CD4-positive, CD25-positive, alpha-beta regulatory T cell (primary cell): Measurements from ENCODE around the gene C5orf22. TPM values are rescaled to one million over a fixed set of nuclear protein-coding genes. Genes with fewer than 3 reads are reported as not detected.
"Not testable (repeated sequence)": the region's sequence is repeated elsewhere in the genome, so short reads cannot be mapped to it uniquely, and the experiment has no call there.

Experiments
- ATAC-seq, 2 donors: fragments of 150-1000 bp; cut with Tn5 transposase; one replicate each; pipeline ENCODE4 v1.10.0; 2021; ENCODE audit warnings: low read depth in 2 of 2, moderate number of reproducible peaks in 2 of 2, moderate library complexity in 1 of 2
- DNase-seq, 3 donors: peaks; one replicate each; pipeline versions ENCODE4 v3.0.0 to v3.0.0-alpha.2; 2012 to 2022; ENCODE audit warnings: mixed read lengths in 1 of 3
- H3K27ac ChIP-seq: one replicate; pipeline ENCODE4 v1.7.0; 2013; ENCODE audit warnings: mild to moderate bottlenecking, low read length; ENCODE audit not compliant: insufficient read depth, poor library complexity, severe bottlenecking
- H3K27me3 ChIP-seq: one replicate; pipeline ENCODE4 v1.7.0; 2013; ENCODE audit warnings: low read length; ENCODE audit not compliant: control insufficient read depth, insufficient read depth
- H3K36me3 ChIP-seq: one replicate; pipeline ENCODE4 v1.7.0; 2013; ENCODE audit warnings: mild to moderate bottlenecking, low read length, moderate library complexity; ENCODE audit not compliant: control insufficient read depth, insufficient read depth
- H3K4me1 ChIP-seq: 2 replicates; pipeline ENCODE4 v1.7.0; 2013; ENCODE audit warnings: mild to moderate bottlenecking, low read length; ENCODE audit not compliant: insufficient read depth, control insufficient read depth, poor library complexity, severe bottlenecking
- H3K4me3 ChIP-seq: one replicate; pipeline ENCODE4 v1.7.0; 2013; ENCODE audit warnings: low read depth, mild to moderate bottlenecking, low read length, moderate library complexity
- H3K9me3 ChIP-seq, 2 experiments: 1 replicate in 1 of 2; 2 replicates in 1 of 2; pipeline ENCODE4 v1.7.0; 2013; ENCODE audit warnings: low read length in 2 of 2, mild to moderate bottlenecking in 1 of 2, moderate library complexity in 1 of 2; ENCODE audit not compliant: control insufficient read depth in 2 of 2
- H3K27ac Mint-ChIP-seq, 3 donors: one replicate each; pipeline ENCODE4 v1.8.0; 2020 to 2022; ENCODE audit warnings: mild to moderate bottlenecking in 3 of 3, mixed read lengths in 3 of 3, moderate library complexity in 2 of 3
- H3K27me3 Mint-ChIP-seq: one replicate; pipeline ENCODE4 v1.8.0; 2022; ENCODE audit warnings: mild to moderate bottlenecking, mixed read lengths
- H3K36me3 Mint-ChIP-seq: one replicate; pipeline ENCODE4 v1.8.0; 2020; ENCODE audit warnings: mixed read lengths
- H3K4me1 Mint-ChIP-seq, 4 donors: one replicate each; pipeline ENCODE4 v1.8.0; 2020 to 2022; ENCODE audit warnings: mixed read lengths in 4 of 4, mild to moderate bottlenecking in 1 of 4
- H3K4me3 Mint-ChIP-seq, 4 donors: one replicate each; pipeline ENCODE4 v1.8.0; 2020 to 2022; ENCODE audit warnings: mild to moderate bottlenecking in 4 of 4, mixed read lengths in 4 of 4, moderate library complexity in 3 of 4
- H3K9me3 Mint-ChIP-seq, 7 donors: one replicate each; pipeline ENCODE4 v1.8.0; 2020 to 2022; ENCODE audit warnings: mixed read lengths in 7 of 7, mild to moderate bottlenecking in 3 of 7, moderate library complexity in 2 of 7
- polyA plus RNA-seq, 4 donors: library from polyadenylated mRNA; unstranded; fragments of 300-500 nt; fragmentation: Illumina TruSeq; gene quantifications; one replicate each; pipeline ENCODE4 v1.2.3, GENCODE V29; 2021
- total RNA-seq: library from RNA; stranded (reverse); gene quantifications from one replicate; pipeline ENCODE4 v1.2.3, GENCODE V29; 2022

Gene C5orf22
- total and polyA plus RNA-seq, 5 donors from 2014 or later: 15.0 to 29.9 (median 26.5) TPM

- H3K4me1 ChIP-seq: peaks cover 27% of the 10 kb centered on the region
- H3K9me3 ChIP-seq: no peaks in the 10 kb centered on the region
- H3K36me3 ChIP-seq: peaks cover 36% of the 10 kb centered on the region
Observed at GRCh38 chr5:31531543-31531887, 586 bp upstream of the C5orf22 start.

GRCh38 chr5:31534527-31535046 lies 2.5 kb downstream of the C5orf22 start:
- H3K4me1 ChIP-seq: peaks cover 27% of the 10 kb centered on the region
- H3K4me3 ChIP-seq: peak overlapping the region; percentile 94
- no peaks in the 10 kb centered on the region for H3K9me3 ChIP-seq
- no peaks in the 10 kb centered on the region for H3K9me3 Mint-ChIP-seq
- H3K27ac ChIP-seq: no peak overlapping the region
- H3K4me1 Mint-ChIP-seq: peaks cover 19 to 74% (median 57%) of the 10 kb centered on the region in 4 donors
- no peaks in the 10 kb centered on the region for H3K27me3 Mint-ChIP-seq
- ATAC-seq (no peak), DNase-seq (no peak)
- no peaks in the 10 kb centered on the region for H3K27me3 ChIP-seq
- H3K36me3 Mint-ChIP-seq: peaks cover 18% of the 10 kb centered on the region
- H3K4me3 Mint-ChIP-seq: peak overlapping the region in 3 of 4 donors; percentile 66 to 99 (median 76)
- peaks cover 41% of the 10 kb centered on the region for H3K36me3 ChIP-seq
- H3K27ac Mint-ChIP-seq: peak overlapping the region in 1 of 3 donors; percentile 98

More at GRCh38 chr5:31531543-31531887, 586 bp upstream of the C5orf22 start:
- peaks cover 23 to 76% (median 58%) of the 10 kb centered on the region in 4 donors for H3K4me1 Mint-ChIP-seq
- Histone ChIP-seq H3K4me3 (peak overlapping the region; percentile 94), H3K27ac (peak overlapping the region; percentile 77), H3K27me3 (no peaks in the 10 kb centered on the region)
- H3K9me3 Mint-ChIP-seq: no peaks in the 10 kb centered on the region
- ATAC-seq (peak; percentile 4 to 30), DNase-seq (no peak)
- peak overlapping the region; percentile 86 to 98 (median 94) for H3K27ac Mint-ChIP-seq
- peak overlapping the region; percentile 98 to 100 (median 99) for H3K4me3 Mint-ChIP-seq
- peaks cover 39% of the 10 kb centered on the region for H3K36me3 Mint-ChIP-seq
- H3K27me3 Mint-ChIP-seq: no peaks in the 10 kb centered on the region

- H3K36me3 ChIP-seq: peaks cover 64% of the 10 kb centered on the region
- H3K4me1 ChIP-seq: peaks cover 12% of the 10 kb centered on the region
- H3K9me3 ChIP-seq: no peaks in the 10 kb centered on the region
- Mint-ChIP-seq H3K36me3 (peaks cover 27% of the 10 kb centered on the region), H3K27ac (no peak overlapping the region), H3K9me3 (no peaks in the 10 kb centered on the region), H3K27me3 (no peaks in the 10 kb centered on the region), H3K4me1 (peaks cover 14 to 57% (median 43%) of the 10 kb centered on the region in 4 donors), H3K4me3 (no peak overlapping the region)
- H3K27ac ChIP-seq: no peak overlapping the region
- ATAC-seq (no peak), DNase-seq (no peak)
- H3K27me3 ChIP-seq: no peaks in the 10 kb centered on the region
- H3K4me3 ChIP-seq: no peak overlapping the region
Observed at GRCh38 chr5:31536873-31537272, 4.8 kb downstream of the C5orf22 start.

- no peak overlapping the region for H3K27ac Mint-ChIP-seq
Observed at GRCh38 chr5:31537349-31537748, 5.2 kb downstream of the C5orf22 start.

GRCh38 chr5:31537851-31538250 lies 5.8 kb downstream of the C5orf22 start:
- peaks cover 11% of the 10 kb centered on the region for H3K4me1 ChIP-seq
- H3K36me3 ChIP-seq: peaks cover 72% of the 10 kb centered on the region
- no peaks in the 10 kb centered on the region for H3K9me3 ChIP-seq
- Mint-ChIP-seq H3K27me3 (no peaks in the 10 kb centered on the region), H3K36me3 (peaks cover 32% of the 10 kb centered on the region), H3K9me3 (no peaks in the 10 kb centered on the region), H3K27ac (peak overlapping the region in 2 of 3 donors; percentile 37 to 59), H3K4me3 (peak overlapping the region in 1 of 4 donors; percentile 27), H3K4me1 (peaks cover 15 to 55% (median 41%) of the 10 kb centered on the region in 4 donors)
- ATAC-seq (no peak), DNase-seq (no peak)
- H3K27me3 ChIP-seq: no peaks in the 10 kb centered on the region
- no peak overlapping the region for H3K27ac ChIP-seq
- no peak overlapping the region for H3K4me3 ChIP-seq

More at GRCh38 chr5:31537349-31537748, 5.2 kb downstream of the C5orf22 start:
- Mint-ChIP-seq H3K9me3 (no peaks in the 10 kb centered on the region), H3K27me3 (no peaks in the 10 kb centered on the region), H3K4me3 (no peak overlapping the region), H3K36me3 (peaks cover 27% of the 10 kb centered on the region), H3K4me1 (peaks cover 10 to 53% (median 41%) of the 10 kb centered on the region in 4 donors)
- H3K36me3 ChIP-seq: peaks cover 67% of the 10 kb centered on the region
- ATAC-seq: no peak
- H3K9me3 ChIP-seq: no peaks in the 10 kb centered on the region
- H3K4me3 ChIP-seq: no peak overlapping the region
- DNase-seq: no peak
- H3K27ac ChIP-seq: no peak overlapping the region
- H3K27me3 ChIP-seq: no peaks in the 10 kb centered on the region
- peaks cover 12% of the 10 kb centered on the region for H3K4me1 ChIP-seq

- not testable (repeated sequence) for H3K9me3 ChIP-seq, H3K27ac ChIP-seq, H3K4me1 ChIP-seq, H3K4me1 Mint-ChIP-seq, H3K4me3 Mint-ChIP-seq, H3K4me3 ChIP-seq, DNase-seq, H3K27me3 Mint-ChIP-seq, ATAC-seq, H3K9me3 Mint-ChIP-seq, H3K27me3 ChIP-seq
- peaks cover 73% of the 10 kb centered on the region for H3K36me3 Mint-ChIP-seq
- H3K27ac Mint-ChIP-seq: peak overlapping the region in 1 of 3 donors; percentile 7
- H3K36me3 ChIP-seq: peaks cover 70% of the 10 kb centered on the region
Observed at GRCh38 chr5:31549114-31549513, 17.0 kb downstream of the C5orf22 start.

GRCh38 chr5:31551878-31552277 lies 19.8 kb downstream of the C5orf22 start:
- no peak overlapping the region for H3K4me3 ChIP-seq
- Mint-ChIP-seq H3K36me3 (peaks cover 64% of the 10 kb centered on the region), H3K27ac (no peak overlapping the region), H3K27me3 (no peaks in the 10 kb centered on the region), H3K9me3 (peaks cover 0 to 2% (median 0%) of the 10 kb centered on the region in 7 donors), H3K4me1 (no peaks in the 10 kb centered on the region), H3K4me3 (no peak overlapping the region)
- H3K4me1 ChIP-seq: no peaks in the 10 kb centered on the region
- DNase-seq: no peak
- no peaks in the 10 kb centered on the region for H3K9me3 ChIP-seq
- no peaks in the 10 kb centered on the region for H3K27me3 ChIP-seq
- no peak overlapping the region for H3K27ac ChIP-seq
- ATAC-seq: no peak
- H3K36me3 ChIP-seq: peaks cover 58% of the 10 kb centered on the region

GRCh38 chr5:31553863-31554262 lies 21.8 kb downstream of the C5orf22 start:
- no peak overlapping the region for H3K27ac ChIP-seq
- Mint-ChIP-seq H3K27ac (peak overlapping the region in 1 of 3 donors; percentile 22), H3K4me3 (no peak overlapping the region), H3K27me3 (no peaks in the 10 kb centered on the region), H3K4me1 (peaks cover 0 to 1% (median 0%) of the 10 kb centered on the region in 4 donors), H3K36me3 (peaks cover 49% of the 10 kb centered on the region), H3K9me3 (no peaks in the 10 kb centered on the region)
- no peaks in the 10 kb centered on the region for H3K9me3 ChIP-seq
- DNase-seq (no peak), ATAC-seq (no peak)
- H3K4me1 ChIP-seq: no peaks in the 10 kb centered on the region
- peaks cover 46% of the 10 kb centered on the region for H3K36me3 ChIP-seq
- no peaks in the 10 kb centered on the region for H3K27me3 ChIP-seq
- H3K4me3 ChIP-seq: no peak overlapping the region
